ENCODE measurements around the gene ZNF627. TPM values are rescaled to one million over a fixed set of nuclear protein-coding genes. Genes with fewer than 3 reads are reported as not detected.

ZNF627 gene
- total RNA-seq, 1 donor from 2014 or later = 17.0 TPM

DNA sequence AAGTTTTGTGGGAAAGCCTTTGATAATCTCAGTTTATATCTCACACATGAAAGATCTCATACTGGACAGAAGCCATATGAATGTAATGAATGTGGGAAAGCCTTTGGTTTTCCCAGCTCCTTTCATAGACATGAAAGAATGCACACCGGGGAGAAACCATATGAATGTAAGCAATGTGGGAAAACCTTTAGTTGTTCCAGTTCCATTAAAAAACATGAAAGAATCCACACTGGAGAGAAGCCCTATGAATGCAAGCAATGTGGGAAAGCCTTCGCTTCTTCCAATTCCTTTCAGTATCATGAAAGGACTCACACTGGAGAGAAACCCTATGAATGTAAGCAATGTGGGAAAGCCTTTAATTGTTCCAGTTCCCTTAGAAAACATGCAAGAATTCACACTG, 54.8 kb downstream of the ZNF627 start:
- ChIA-PET CTCF (no interaction called here), POLR2A (interaction anchor here (0.8 kb wide), 1 partner anchor 49 kb away, joined by 4 read pairs; no protein-coding TSS in a partner anchor)
- no peak for DNase-seq
- Mint-ChIP-seq H3K36me3 (ENCODE audit: low read depth) (peaks cover 11% of the 10 kb centered on the region), H3K4me3 (no peak overlapping the region), H3K4me1 (no peaks in the 10 kb centered on the region), H3K9me3 (peaks cover 17% of the 10 kb centered on the region), H3K27me3 (no peaks in the 10 kb centered on the region), H3K27ac (no peak overlapping the region)
- no peak for ATAC-seq (ENCODE audit: low read depth)
- TF ChIP-seq, protein P1, sequence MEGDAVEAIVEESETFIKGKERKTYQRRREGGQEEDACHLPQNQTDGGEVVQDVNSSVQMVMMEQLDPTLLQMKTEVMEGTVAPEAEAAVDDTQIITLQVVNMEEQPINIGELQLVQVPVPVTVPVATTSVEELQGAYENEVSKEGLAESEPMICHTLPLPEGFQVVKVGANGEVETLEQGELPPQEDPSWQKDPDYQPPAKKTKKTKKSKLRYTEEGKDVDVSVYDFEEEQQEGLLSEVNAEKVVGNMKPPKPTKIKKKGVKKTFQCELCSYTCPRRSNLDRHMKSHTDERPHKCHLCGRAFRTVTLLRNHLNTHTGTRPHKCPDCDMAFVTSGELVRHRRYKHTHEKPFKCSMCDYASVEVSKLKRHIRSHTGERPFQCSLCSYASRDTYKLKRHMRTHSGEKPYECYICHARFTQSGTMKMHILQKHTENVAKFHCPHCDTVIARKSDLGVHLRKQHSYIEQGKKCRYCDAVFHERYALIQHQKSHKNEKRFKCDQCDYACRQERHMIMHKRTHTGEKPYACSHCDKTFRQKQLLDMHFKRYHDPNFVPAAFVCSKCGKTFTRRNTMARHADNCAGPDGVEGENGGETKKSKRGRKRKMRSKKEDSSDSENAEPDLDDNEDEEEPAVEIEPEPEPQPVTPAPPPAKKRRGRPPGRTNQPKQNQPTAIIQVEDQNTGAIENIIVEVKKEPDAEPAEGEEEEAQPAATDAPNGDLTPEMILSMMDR (IDR thresholded peaks at IDR 0.05) = no peak
- intact Hi-C loops (cut with micrococcal nuclease) = no loop called here

DNA sequence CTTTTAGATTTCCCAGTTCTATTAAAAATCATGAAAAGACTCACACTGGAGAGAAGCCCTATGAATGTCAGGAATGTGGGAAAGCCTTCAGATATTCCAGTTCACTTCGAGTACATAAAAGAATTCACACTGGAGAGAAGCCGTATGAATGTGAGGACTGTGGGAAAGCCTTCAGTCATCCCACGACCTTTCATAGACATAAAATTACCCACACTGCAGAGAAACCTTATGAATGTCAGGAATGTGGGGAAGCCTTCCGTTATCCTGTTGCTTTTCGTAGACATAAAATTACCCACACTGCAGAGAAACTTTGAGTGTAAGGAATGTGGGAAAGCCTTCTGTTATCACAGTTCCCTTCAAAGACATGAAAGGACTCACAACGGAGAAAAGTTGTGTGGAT, 55.2 kb downstream of the ZNF627 start:
- no peak for DNase-seq
- no peaks in the 10 kb centered on the region for H3K4me1 Mint-ChIP-seq
- TF ChIP-seq, protein P1 (IDR thresholded peaks at IDR 0.05) = no peak
- ATAC-seq (ENCODE audit: low read depth) = no peak
- no peaks in the 10 kb centered on the region for H3K27me3 Mint-ChIP-seq
- POLR2A ChIA-PET = interaction anchor here (0.8 kb wide), 1 partner anchor 49 kb away, joined by 4 read pairs; no protein-coding TSS in a partner anchor
- H3K27ac Mint-ChIP-seq = no peak overlapping the region
- intact Hi-C loops (cut with micrococcal nuclease) = no loop called here
- H3K4me3 Mint-ChIP-seq = no peak overlapping the region
- CTCF ChIA-PET = no interaction called here
- peaks cover 11% of the 10 kb centered on the region for H3K36me3 Mint-ChIP-seq (ENCODE audit: low read depth)
- peaks cover 17% of the 10 kb centered on the region for H3K9me3 Mint-ChIP-seq

DNA sequence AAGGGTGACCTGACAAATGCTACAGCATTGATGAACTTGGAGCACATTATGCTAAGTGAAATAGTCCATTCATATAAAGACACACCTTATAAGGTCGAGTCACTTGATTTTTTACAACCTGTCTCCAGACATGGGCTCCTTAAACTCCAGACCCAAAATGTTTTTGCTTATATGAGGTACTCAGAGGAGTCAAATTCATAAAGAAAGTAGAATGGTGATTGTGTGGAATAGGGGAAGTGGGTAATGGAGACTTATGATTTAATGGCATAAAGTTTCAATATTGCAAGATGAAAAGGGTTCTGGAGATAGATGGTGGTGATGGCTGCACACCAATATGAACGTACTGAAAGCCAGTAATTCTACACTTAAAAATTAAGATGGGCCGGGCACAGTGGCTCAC, 59.3 kb downstream of the ZNF627 start:
- Mint-ChIP-seq H3K36me3 (ENCODE audit: low read depth) (peaks cover 11% of the 10 kb centered on the region), H3K27ac (no peak overlapping the region), H3K9me3 (peaks cover 16% of the 10 kb centered on the region), H3K4me1 (no peaks in the 10 kb centered on the region), H3K4me3 (no peak overlapping the region), H3K27me3 (no peaks in the 10 kb centered on the region)
- no peak for ATAC-seq (ENCODE audit: low read depth)
- ChIA-PET POLR2A (no interaction called here), CTCF (no interaction called here)
- no peak for DNase-seq
- TF ChIP-seq, protein P1 (IDR thresholded peaks at IDR 0.05) = no peak
- intact Hi-C loops (cut with micrococcal nuclease) = no loop called here

DNA sequence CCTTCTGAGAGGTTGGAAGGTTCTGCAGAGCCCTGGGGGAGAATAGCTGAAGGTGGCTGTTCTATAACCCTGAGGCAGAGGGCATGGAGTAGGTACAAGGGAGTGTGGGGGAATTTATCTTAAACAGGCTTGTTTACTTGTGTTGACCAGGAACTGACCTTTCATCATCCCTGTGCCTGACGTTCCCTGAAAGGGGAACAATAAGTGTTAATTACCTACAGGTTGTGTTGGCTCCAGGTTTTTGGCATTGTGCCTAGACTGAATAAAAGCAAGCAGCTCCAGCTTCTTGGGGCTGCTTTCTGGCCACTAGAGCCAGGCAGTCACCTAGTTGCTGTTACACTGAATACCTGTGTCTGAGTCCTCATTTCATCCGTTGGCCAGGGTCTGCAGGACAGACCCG, 60.0 kb downstream of the ZNF627 start:
- ATAC-seq (ENCODE audit: low read depth) = no peak
- CTCF ChIA-PET = no interaction called here
- H3K27ac Mint-ChIP-seq = no peak overlapping the region
- TF ChIP-seq, protein P1 (IDR thresholded peaks at IDR 0.05) = no peak
- H3K4me1 Mint-ChIP-seq = no peaks in the 10 kb centered on the region
- DNase-seq = no peak
- no peak overlapping the region for H3K4me3 Mint-ChIP-seq
- intact Hi-C loops (cut with micrococcal nuclease) = no loop called here
- no peaks in the 10 kb centered on the region for H3K27me3 Mint-ChIP-seq
- POLR2A ChIA-PET = no interaction called here
- peaks cover 4% of the 10 kb centered on the region for H3K36me3 Mint-ChIP-seq (ENCODE audit: low read depth)
- H3K9me3 Mint-ChIP-seq = peaks cover 8% of the 10 kb centered on the region

DNA sequence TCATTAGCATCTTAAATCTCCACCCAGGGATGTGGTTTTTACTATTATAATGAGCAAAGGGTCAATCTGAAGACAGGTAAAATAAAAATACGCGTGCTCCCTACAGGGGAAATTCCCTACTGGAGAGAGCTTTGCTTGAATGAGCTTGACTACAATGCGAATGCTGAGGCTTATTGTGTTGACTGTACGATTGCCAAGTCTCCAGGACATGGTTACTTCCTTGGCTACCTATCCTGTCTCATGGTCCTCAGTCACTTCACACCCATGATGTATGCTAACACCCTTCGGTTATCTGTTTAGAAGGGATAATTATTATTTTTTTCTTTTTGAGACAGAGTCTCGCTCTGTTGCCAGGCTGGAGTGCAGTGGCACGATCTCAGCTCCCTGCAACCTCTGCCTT, 61.7 kb downstream of the ZNF627 start:
- no peak for DNase-seq
- TF ChIP-seq, protein P1 (IDR thresholded peaks at IDR 0.05) = no peak
- ATAC-seq (ENCODE audit: low read depth) = no peak
- ChIA-PET POLR2A (no interaction called here), CTCF (interaction anchor here (1.4 kb wide), 1 partner anchor 154 kb away, joined by 4 read pairs; no protein-coding TSS in a partner anchor)
- no peaks in the 10 kb centered on the region for H3K4me1 Mint-ChIP-seq
- intact Hi-C loops (cut with micrococcal nuclease) = no loop called here
- no peaks in the 10 kb centered on the region for H3K36me3 Mint-ChIP-seq (ENCODE audit: low read depth)
- no peaks in the 10 kb centered on the region for H3K9me3 Mint-ChIP-seq
- H3K27me3 Mint-ChIP-seq = no peaks in the 10 kb centered on the region
- no peak overlapping the region for H3K4me3 Mint-ChIP-seq
- H3K27ac Mint-ChIP-seq = no peak overlapping the region

Measured in activated B cell treated with CpG ODN at 0.5 μM for 24 hours (primary cell).